PFSK-1 (cell line): ENCODE measurements around the gene POU6F2.

Experiments
- POLR2AphosphoS5 ChIP-seq: IDR thresholded peaks from 2 replicates; pipeline ENCODE4 v1.6.1; 2012; ENCODE audit warnings: low read depth, mild to moderate bottlenecking, control low read depth, low read length, moderate library complexity
- SIN3A ChIP-seq: IDR thresholded peaks from 2 replicates; pipeline ENCODE4 v1.6.1; 2012; ENCODE audit warnings: mild to moderate bottlenecking, low read length, moderate library complexity, borderline replicate concordance; ENCODE audit not compliant: insufficient read depth
- TAF1 ChIP-seq: IDR thresholded peaks from 2 replicates; pipeline ENCODE4 v1.6.1; 2012; ENCODE audit warnings: low read length, control low read depth, borderline replicate concordance; ENCODE audit not compliant: insufficient read depth
- TF ChIP-seq, protein P1 (sequence below), 2 experiments: IDR thresholded peaks; 2 replicates each; pipeline versions ENCODE4 v1.6.1 to v1.8.0; 2011 to 2012; ENCODE audit warnings: low read depth in 2 of 2, low read length in 2 of 2, control low read depth in 1 of 2, inconsistent platforms in 1 of 2, mild to moderate bottlenecking in 1 of 2, moderate library complexity in 1 of 2; ENCODE audit not compliant: insufficient read depth in 1 of 2

DNA sequence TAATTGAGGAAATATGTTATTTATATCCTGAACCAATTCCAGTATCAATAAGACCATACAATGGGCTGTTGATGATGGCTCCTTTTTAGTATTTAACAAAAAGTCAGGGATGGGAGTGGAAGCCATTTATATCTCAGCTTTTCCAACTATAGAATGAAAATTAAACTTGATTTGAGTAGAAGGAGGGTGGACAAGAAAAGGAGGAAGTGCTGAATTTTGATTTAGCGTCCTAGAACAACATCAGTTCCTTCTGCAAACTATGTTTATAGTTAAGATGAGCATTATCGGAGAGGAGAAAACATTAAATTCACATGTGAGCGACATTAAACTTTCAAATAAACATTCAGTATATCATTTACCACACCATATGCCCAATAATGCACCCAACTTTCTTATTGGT, 439.2 kb downstream of the POU6F2 start:
- TF ChIP-seq, protein P1, sequence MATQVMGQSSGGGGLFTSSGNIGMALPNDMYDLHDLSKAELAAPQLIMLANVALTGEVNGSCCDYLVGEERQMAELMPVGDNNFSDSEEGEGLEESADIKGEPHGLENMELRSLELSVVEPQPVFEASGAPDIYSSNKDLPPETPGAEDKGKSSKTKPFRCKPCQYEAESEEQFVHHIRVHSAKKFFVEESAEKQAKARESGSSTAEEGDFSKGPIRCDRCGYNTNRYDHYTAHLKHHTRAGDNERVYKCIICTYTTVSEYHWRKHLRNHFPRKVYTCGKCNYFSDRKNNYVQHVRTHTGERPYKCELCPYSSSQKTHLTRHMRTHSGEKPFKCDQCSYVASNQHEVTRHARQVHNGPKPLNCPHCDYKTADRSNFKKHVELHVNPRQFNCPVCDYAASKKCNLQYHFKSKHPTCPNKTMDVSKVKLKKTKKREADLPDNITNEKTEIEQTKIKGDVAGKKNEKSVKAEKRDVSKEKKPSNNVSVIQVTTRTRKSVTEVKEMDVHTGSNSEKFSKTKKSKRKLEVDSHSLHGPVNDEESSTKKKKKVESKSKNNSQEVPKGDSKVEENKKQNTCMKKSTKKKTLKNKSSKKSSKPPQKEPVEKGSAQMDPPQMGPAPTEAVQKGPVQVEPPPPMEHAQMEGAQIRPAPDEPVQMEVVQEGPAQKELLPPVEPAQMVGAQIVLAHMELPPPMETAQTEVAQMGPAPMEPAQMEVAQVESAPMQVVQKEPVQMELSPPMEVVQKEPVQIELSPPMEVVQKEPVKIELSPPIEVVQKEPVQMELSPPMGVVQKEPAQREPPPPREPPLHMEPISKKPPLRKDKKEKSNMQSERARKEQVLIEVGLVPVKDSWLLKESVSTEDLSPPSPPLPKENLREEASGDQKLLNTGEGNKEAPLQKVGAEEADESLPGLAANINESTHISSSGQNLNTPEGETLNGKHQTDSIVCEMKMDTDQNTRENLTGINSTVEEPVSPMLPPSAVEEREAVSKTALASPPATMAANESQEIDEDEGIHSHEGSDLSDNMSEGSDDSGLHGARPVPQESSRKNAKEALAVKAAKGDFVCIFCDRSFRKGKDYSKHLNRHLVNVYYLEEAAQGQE (IDR thresholded peaks at IDR 0.05; ENCODE audit: insufficient read depth in 1 of 2, low read depth in 2 of 2, low read length in 2 of 2): no peak
- TF ChIP-seq TAF1 (no peak), SIN3A (no peak), POLR2AphosphoS5 (no peak)
